Sigmoid colon (tissue), 3 donors: ENCODE measurements around the gene SULT1A2.
"Not testable (repeated sequence)": the region's sequence is repeated elsewhere in the genome, so short reads cannot be mapped to it uniquely, and the experiment has no call there.

Experiments used
- POLR2A ChIP-seq, 2 donors: fragments of 450-650 bp; IDR thresholded peaks; one replicate each; pipeline ENCODE4 v1.6.1; 2016; ENCODE audit warnings: antibody characterized with exemption in 2 of 2, mild to moderate bottlenecking in 2 of 2, moderate library complexity in 2 of 2
- TF ChIP-seq, protein P1 (sequence below), 4 experiments: fragments of 450-650 bp in 3 of 4; fragments of 200-600 bp in 1 of 4; IDR thresholded peaks; one replicate each; pipeline ENCODE4 v1.5.1; 2016 to 2019; ENCODE audit warnings: antibody characterized with exemption in 4 of 4, mild to moderate bottlenecking in 3 of 4, moderate library complexity in 2 of 4

DNA sequence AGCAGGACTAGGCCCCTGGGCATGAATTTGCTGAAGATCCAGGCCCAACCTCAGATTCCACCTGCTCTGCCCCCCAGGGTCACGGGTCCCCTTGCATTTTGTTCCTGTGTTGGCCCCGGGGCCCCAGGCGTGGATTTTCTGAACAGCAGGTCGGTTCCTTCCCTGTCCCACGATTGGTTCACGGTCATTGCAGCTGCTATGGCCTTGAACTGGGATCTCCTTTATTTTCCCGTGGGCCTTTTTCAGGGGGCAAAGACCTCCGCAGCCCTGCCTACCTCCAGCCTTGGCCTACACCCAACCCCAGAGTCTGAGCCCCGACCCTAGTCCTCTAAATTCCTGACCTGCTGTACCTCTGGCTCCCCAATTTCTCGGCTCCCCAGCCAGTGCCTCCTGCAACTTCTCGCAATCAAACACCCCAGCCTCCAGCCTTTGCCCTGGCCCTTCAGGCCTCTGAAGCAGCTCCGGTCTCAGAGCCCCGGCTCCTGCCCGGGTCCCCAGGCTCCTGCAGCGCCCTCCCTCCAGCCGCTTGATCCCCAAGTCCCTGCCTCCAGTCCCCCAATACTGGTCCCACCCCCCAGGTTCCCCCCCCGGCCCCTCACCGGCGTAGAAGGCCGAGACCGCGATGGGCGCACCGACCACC lies 25.8 kb upstream of the SULT1A2 start:
- not testable (repeated sequence) for TF ChIP-seq POLR2A (IDR thresholded peaks at IDR 0.05)
- TF ChIP-seq, protein P1, sequence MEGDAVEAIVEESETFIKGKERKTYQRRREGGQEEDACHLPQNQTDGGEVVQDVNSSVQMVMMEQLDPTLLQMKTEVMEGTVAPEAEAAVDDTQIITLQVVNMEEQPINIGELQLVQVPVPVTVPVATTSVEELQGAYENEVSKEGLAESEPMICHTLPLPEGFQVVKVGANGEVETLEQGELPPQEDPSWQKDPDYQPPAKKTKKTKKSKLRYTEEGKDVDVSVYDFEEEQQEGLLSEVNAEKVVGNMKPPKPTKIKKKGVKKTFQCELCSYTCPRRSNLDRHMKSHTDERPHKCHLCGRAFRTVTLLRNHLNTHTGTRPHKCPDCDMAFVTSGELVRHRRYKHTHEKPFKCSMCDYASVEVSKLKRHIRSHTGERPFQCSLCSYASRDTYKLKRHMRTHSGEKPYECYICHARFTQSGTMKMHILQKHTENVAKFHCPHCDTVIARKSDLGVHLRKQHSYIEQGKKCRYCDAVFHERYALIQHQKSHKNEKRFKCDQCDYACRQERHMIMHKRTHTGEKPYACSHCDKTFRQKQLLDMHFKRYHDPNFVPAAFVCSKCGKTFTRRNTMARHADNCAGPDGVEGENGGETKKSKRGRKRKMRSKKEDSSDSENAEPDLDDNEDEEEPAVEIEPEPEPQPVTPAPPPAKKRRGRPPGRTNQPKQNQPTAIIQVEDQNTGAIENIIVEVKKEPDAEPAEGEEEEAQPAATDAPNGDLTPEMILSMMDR (IDR thresholded peaks at IDR 0.05) = not testable (repeated sequence)
